ENCODE measurements around the gene MCM3.
A peak's percentile ranks its signal among the peaks of the same experiment; 100 is the strongest.

The MCM3 gene

GRCh38 chr6:52284460-52285176, at the start of gene MCM3:
Gene MCM3 (minus strand): TSS chr6:52284742. CDS start chr6:52284674, 68 bp downstream.
- DNase-seq (ENCODE audit: low read depth): peak; percentile 84

GRCh38 chr6:52333840-52334200, 49.3 kb upstream of the MCM3 start:
- DNase-seq (ENCODE audit: low read depth): no peak

GRCh38 chr6:52331793-52332457, 47.4 kb upstream of the MCM3 start:
- DNase-seq (ENCODE audit: low read depth): no peak

- DNase-seq (ENCODE audit: low read depth): no peak
Measured at GRCh38 chr6:52330470-52330869, 45.9 kb upstream of the MCM3 start.

- DNase-seq (ENCODE audit: low read depth): no peak
Measured at GRCh38 chr6:52328729-52329128, 44.2 kb upstream of the MCM3 start.

- no peak for DNase-seq (ENCODE audit: low read depth)
Measured at GRCh38 chr6:52328303-52328662, 43.7 kb upstream of the MCM3 start.

GRCh38 chr6:52326540-52327364, 42.2 kb upstream of the MCM3 start:
- no peak for DNase-seq (ENCODE audit: low read depth)

GRCh38 chr6:52325695-52326471, 41.3 kb upstream of the MCM3 start:
- no peak for DNase-seq (ENCODE audit: low read depth)

GRCh38 chr6:52324189-52324588, 39.6 kb upstream of the MCM3 start:
- DNase-seq (ENCODE audit: low read depth): no peak

GRCh38 chr6:52317841-52318581, 33.5 kb upstream of the MCM3 start:
- DNase-seq (ENCODE audit: low read depth): no peak

GRCh38 chr6:52317211-52317610, 32.7 kb upstream of the MCM3 start:
- DNase-seq (ENCODE audit: low read depth): no peak

GRCh38 chr6:52314752-52315151, 30.2 kb upstream of the MCM3 start:
- DNase-seq (ENCODE audit: low read depth): no peak

- DNase-seq (ENCODE audit: low read depth): no peak
Measured at GRCh38 chr6:52312461-52312860, 27.9 kb upstream of the MCM3 start.

- no peak for DNase-seq (ENCODE audit: low read depth)
Measured at GRCh38 chr6:52310932-52311331, 26.4 kb upstream of the MCM3 start.

GRCh38 chr6:52307900-52308372, 23.4 kb upstream of the MCM3 start:
- DNase-seq (ENCODE audit: low read depth): no peak

- no peak for DNase-seq (ENCODE audit: low read depth)
Measured at GRCh38 chr6:52306972-52307870, 22.7 kb upstream of the MCM3 start.

- DNase-seq (ENCODE audit: low read depth): no peak
Measured at GRCh38 chr6:52305948-52306767, 21.6 kb upstream of the MCM3 start.

GRCh38 chr6:52305411-52305810, 20.9 kb upstream of the MCM3 start:
- no peak for DNase-seq (ENCODE audit: low read depth)

- no peak for DNase-seq (ENCODE audit: low read depth)
Measured at GRCh38 chr6:52304983-52305390, 20.4 kb upstream of the MCM3 start.

Data from stimulated activated CD8-positive, alpha-beta memory T cell treated with anti-CD3 and anti-CD28 coated beads, Interleukin-15, amount 100 ng/mL, for 1 hour (primary cell).